GM10248 (cell line): ENCODE results near the gene GPR143.

Experiments used
- CTCF ChIA-PET: fragments of 300-600 bp; sonication (Branson Sonifier 250); formaldehyde crosslinking; extraction: SDS; loops from one replicate; lab custom pipeline; 2021; ENCODE audit warnings: antibody characterized with exemption; lab: Yijun Ruan, JAX
- POLR2A ChIA-PET: fragments of 350-650 bp; sonication (Branson Sonifier 250); formaldehyde crosslinking; extraction: SDS; loops from one replicate; lab custom pipeline; 2020; ENCODE audit warnings: antibody characterized with exemption; lab: Yijun Ruan, JAX
- DNase-seq: peaks from one replicate; pipeline ENCODE4 v3.0.0; 2012; ENCODE audit errors: extremely low spot score
- CTCF ChIP-seq: IDR thresholded peaks from 2 replicates; pipeline ENCODE4 v1.5.1; 2012; ENCODE audit warnings: mild to moderate bottlenecking, low read depth; ENCODE audit errors: extremely low read depth, missing control alignments, control extremely low read depth

GPR143 gene

GRCh38 chrX:9717376-9717775 is 48.3 kb downstream of the GPR143 start:
- DNase-seq, result no peak
- POLR2A ChIA-PET, result no interaction called here
- CTCF ChIA-PET, result no interaction called here
- no peak for TF ChIP-seq CTCF

GRCh38 chrX:9710332-9710731 is 55.3 kb downstream of the GPR143 start:
- DNase-seq, result no peak
- ChIA-PET POLR2A (no interaction called here), CTCF (no interaction called here)
- no peak for TF ChIP-seq CTCF

GRCh38 chrX:9708923-9709553 is 56.6 kb downstream of the GPR143 start:
- CTCF ChIA-PET, result interaction anchor here (0.7 to 1.0 kb wide), 3 partner anchors 224 to 736 kb away, joined by 3 read pairs; no protein-coding TSS in a partner anchor
- peak; percentile 76 for DNase-seq
- POLR2A ChIA-PET, result no interaction called here
- TF ChIP-seq CTCF, result peak; percentile 65

GRCh38 chrX:9708086-9708485 is 57.6 kb downstream of the GPR143 start:
- no peak for TF ChIP-seq CTCF
- DNase-seq, result no peak
- CTCF ChIA-PET, result interaction anchor here (1.0 kb wide), 1 partner anchor 735 kb away, joined by 3 read pairs; no protein-coding TSS in a partner anchor
- POLR2A ChIA-PET, result no interaction called here

GRCh38 chrX:9707306-9708033 is 58.2 kb downstream of the GPR143 start:
- CTCF ChIA-PET, result no interaction called here
- no peak for DNase-seq
- POLR2A ChIA-PET, result no interaction called here

GRCh38 chrX:9706421-9706820 is 59.2 kb downstream of the GPR143 start:
- ChIA-PET POLR2A (no interaction called here), CTCF (no interaction called here)
- no peak for DNase-seq
- no peak for TF ChIP-seq CTCF

More at GRCh38 chrX:9707306-9708033, 58.2 kb downstream of the GPR143 start:
- no peak for TF ChIP-seq CTCF
